Measurements from ENCODE around the gene SLC9A5.

Gene SLC9A5

GRCh38 chr16:67258161-67258835 is 9.5 kb downstream of the SLC9A5 start:
- no peak for DNase-seq

- no peak for DNase-seq
These were observed 10.9 kb downstream of the SLC9A5 start for GRCh38 chr16:67259705-67260104.

- peak; percentile 84 for DNase-seq
These were observed 11.8 kb downstream of the SLC9A5 start for GRCh38 chr16:67260426-67261063.

GRCh38 chr16:67263201-67263600 is 14.4 kb downstream of the SLC9A5 start:
- DNase-seq = no peak

- DNase-seq = peak; percentile 62
These were observed 15.5 kb downstream of the SLC9A5 start for GRCh38 chr16:67264277-67264676.

GRCh38 chr16:67264866-67265265 is 16.1 kb downstream of the SLC9A5 start:
- DNase-seq = no peak

- DNase-seq = no peak
These were observed 17.1 kb downstream of the SLC9A5 start for GRCh38 chr16:67265834-67266233.

- DNase-seq = peak; percentile 98
These were observed 19.4 kb downstream of the SLC9A5 start for GRCh38 chr16:67268136-67268579.

GRCh38 chr16:67269766-67270165 is 21.0 kb downstream of the SLC9A5 start:
- no peak for DNase-seq

- DNase-seq = no peak
These were observed 22.2 kb downstream of the SLC9A5 start for GRCh38 chr16:67270931-67271338.

- DNase-seq = no peak
These were observed 22.7 kb downstream of the SLC9A5 start for GRCh38 chr16:67271446-67271845.

- no peak for DNase-seq
These were observed 26.5 kb downstream of the SLC9A5 start for GRCh38 chr16:67275321-67275720.

- DNase-seq = peak; percentile 70
These were observed 28.7 kb downstream of the SLC9A5 start for GRCh38 chr16:67277294-67277998.

GRCh38 chr16:67277999-67278772 is 29.4 kb downstream of the SLC9A5 start:
- no peak for DNase-seq

- peak; percentile 70 for DNase-seq
These were observed 30.1 kb downstream of the SLC9A5 start for GRCh38 chr16:67278773-67279295.

GRCh38 chr16:67279296-67280089 is 30.7 kb downstream of the SLC9A5 start, which contains the start of gene PLEKHG4:
PLEKHG4 (plus strand) TSS chr16:67279532; CDS start chr16:67280045, 513 bp downstream.
- peak; percentile 86 for DNase-seq

GRCh38 chr16:67280090-67281015 is 31.6 kb downstream of the SLC9A5 start:
- no peak for DNase-seq

- DNase-seq = no peak
These were observed 33.0 kb downstream of the SLC9A5 start for GRCh38 chr16:67281536-67282446.

- no peak for DNase-seq
These were observed 33.6 kb downstream of the SLC9A5 start for GRCh38 chr16:67282447-67282805.

Data from hematopoietic multipotent progenitor cell treated with erythropoietin and hydrocortisone succinate and interleukin-3 and kit ligand, for 6 days (in vitro differentiated cells).